Retina (tissue), 1 donor: ENCODE measurements around the gene TLL1.

Experiments
- DNase-seq: peaks from one replicate; pipeline ENCODE4 v3.0.0-alpha.2; 2016

TLL1 gene

DNA sequence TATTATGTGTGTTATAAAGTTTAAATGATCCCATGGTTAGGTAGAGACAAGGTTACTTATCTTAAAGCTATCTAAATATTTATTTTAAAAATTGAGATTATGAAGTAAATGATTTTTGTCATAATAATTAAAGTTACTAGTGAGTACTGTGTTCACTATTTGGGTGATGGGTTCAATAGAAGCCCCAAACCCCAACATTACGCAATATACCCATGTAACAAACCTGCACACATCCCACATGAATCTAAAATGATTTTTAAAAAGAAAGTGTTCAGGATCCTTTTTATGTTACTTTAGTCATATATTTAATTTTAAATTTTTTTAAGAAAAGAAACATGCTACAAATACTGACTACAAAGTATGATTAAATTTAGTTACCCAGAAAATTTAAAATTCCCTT is 193.9 kb downstream of the TLL1 start:
- DNase-seq, result no peak

DNA sequence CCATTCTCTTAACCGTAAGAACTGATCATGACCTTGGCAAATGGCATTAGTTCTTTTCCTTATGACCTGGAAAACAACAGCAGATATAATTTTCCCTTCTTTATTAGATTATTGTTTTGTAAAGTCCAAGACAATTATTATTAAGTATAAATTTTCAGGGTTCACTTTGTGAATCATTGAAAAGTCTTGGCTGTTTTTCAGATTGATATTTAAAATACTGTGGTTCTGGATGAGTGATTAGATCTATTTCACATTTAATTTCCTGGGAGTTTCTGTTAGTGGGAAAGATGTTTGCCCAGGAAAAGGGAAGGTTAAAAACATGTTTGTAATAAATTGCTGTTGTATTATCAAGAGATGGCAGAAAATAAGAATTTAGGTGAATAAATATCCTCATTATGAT is 194.9 kb downstream of the TLL1 start:
- no peak for DNase-seq

DNA sequence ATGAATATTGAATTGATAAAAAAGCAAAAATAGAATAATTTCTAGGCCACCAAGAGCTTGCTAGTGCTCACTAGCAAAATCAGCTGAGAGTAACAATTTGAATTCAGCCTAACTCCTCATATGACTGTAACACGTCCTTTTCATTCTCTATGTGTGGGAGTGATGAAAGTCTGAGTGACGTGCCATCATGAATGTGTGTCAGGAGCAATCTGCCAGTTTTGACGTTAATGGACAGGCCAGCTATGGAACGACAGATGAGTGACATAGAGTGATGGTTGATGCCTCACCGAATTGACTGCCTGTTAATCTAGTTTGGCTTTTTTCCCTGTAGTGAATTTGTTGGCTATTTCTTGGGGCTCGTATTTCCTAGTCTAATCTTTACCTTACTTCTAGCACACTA is 200.7 kb downstream of the TLL1 start:
- DNase-seq, result no peak

DNA sequence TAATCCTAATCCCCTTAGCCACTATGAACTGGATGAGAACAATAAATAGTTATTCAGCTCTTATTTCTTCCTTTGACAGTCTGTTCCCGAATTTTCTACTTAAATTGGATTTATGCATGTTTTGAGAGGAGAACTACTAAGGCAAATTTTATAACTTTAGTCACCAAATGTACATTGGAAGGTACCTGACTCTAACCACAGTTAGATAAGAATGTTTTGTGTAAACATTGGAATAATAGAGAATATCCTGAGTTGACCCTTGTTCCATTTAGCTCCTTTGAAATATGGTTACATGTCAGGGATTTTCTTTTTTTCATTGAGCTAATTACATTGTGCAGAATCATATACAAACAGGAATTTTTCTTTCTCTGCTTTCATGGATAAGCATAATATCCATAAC is 202.6 kb downstream of the TLL1 start:
- no peak for DNase-seq

DNA sequence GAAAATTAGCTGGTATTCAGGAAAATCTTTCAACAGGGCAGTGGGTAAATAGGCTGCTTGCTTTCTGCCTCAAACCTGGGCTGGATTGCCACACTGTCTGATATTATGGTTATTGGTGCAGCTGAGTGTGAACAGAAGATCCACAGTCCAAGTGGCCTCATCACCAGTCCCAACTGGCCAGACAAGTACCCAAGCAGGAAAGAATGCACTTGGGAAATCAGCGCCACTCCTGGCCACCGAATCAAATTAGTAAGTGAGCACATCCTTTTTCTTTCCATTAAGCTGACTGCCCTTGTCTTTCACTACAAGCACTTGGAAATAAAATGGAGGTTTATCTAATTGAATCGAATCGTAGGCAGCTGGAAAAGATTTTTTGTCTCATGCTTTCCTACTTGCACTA is 204.7 kb downstream of the TLL1 start:
- no peak for DNase-seq

DNA sequence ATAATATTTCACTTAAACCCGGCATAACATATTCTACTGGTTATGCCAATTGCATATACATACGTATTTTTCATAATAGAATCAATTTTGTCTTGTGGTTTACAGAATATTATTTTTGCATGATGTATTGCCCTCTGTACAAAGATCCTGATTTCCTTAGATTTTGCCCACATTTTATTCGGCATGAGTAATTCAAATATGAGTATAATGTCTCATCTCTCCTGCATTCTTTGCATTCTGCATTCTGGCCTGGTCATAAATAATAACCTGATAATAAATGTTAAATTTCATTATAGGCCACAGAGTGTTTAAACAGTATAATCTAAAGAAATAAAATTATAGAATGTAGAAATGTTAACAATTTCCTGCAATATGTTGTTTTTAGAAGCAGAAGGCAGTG is 205.3 kb downstream of the TLL1 start:
- DNase-seq, result no peak

DNA sequence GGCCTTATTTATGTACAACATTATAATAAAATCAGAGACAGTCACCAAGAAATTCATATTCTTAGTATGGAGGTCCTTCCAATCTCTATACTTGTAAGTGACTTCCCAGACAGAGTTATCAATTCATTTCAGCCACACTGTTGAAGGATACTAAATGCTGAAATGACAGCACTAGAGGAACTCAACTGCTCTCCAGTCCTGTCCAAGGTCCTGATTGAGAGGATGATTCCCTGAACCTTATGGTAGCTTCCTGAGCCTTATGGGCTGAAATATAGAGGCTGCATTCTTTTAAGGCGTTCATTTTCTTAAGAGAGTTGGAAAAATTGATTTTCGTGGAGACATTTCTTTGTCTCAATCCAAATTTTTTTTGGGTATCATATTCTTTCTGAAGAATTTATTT is 205.9 kb downstream of the TLL1 start:
- no peak for DNase-seq

DNA sequence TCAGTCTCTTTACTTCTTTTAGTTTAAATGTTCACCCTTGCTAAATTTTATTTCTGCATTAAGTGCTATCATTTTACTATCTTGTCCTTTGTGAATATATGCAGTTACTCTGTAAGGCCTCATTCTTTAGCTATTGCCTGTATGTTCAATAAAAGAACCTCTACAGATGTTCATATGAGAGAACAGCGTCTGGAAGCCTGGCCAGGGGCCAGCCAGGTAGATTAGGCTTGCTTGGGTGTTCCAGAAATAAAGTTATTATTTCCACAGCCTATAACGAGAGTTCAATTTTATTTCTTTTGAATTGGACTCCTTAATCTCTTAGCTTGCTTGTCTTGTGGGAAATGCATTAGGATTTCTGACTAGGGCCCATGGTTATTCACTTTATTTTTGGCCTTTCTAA is 214.5 kb downstream of the TLL1 start:
- no peak for DNase-seq

DNA sequence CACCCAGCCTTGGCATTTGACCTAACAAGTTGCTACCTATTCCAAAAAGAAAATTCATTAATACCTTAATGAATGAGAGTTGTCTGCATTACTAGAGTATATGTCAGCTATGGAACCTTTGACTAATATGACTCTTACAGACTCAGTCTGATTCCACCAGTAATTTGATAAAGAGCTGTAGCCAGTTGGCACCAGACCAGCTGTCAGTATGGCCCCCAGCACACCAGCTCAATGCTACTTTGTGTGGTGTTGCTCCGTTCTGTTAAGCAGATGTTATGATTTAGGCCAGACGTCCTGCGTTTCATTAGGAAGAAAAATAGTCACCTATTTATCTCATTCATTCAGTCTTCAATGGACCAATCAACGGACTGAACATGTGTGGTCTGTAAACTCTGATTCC is 215.5 kb downstream of the TLL1 start:
- DNase-seq, result no peak

DNA sequence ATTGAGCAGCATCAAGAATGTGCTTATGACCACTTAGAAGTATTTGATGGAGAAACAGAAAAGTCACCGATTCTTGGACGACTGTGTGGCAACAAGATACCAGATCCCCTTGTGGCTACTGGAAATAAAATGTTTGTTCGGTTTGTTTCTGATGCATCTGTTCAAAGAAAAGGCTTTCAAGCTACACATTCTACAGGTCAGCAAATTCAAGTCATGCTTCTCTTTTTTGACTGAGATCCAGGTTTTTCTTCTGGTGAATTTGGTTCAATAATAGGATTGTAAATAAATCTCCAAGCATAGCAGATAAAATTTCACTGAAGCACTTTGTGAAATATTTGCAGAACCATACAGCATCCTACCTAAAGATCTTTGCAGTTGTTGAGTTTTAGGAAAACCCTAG is 218.1 kb downstream of the TLL1 start:
- no peak for DNase-seq

DNA sequence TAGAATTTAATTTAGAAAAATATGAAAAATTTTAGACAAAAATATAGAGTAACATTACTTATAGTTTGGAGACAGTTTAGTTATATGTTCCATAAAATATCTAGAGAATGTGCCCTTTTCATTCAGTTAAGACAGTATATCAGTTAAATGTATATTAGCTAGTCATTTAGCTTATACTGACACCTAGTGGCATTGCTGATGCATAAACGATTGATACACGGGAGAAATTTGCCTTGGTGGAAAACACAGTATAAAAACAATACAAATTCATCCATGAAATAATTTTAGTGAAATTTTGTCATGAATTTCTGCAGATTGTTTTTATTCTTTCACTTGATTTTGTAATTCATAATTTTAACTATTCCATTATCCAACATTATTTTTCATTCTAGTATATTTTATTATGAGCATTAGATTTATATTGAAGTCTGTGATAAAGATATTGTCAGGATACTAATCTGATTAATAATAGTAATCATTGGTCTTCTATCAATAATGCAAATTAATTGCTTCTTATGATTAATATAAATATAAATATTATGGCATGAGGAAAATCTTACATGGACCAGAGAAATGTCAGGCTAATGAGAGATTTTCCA is 219.0 kb downstream of the TLL1 start:
- DNase-seq, result no peak

DNA sequence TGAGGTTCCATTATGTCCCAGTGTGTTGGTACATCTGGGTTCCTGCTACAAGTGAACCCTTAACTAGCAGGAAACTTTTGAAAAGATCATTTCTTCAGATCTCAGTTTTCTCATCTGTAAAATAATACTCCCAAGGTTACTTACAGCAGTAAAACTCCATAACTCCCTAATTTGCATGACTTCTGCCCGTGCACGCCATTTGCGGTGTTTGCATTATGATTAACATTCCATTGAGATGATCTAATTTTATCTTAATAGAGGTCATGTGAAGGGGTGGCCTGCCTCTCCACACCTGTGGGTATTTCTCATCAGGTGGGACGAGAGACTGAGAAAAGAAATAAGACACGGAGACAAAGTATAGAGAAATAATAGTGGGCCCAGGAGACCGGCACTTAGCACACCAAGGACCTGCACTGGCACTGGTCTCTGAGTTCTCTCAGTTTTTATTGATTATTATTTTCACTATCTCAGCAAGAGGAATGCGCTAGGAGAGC is 219.8 kb downstream of the TLL1 start:
- DNase-seq, result no peak

DNA sequence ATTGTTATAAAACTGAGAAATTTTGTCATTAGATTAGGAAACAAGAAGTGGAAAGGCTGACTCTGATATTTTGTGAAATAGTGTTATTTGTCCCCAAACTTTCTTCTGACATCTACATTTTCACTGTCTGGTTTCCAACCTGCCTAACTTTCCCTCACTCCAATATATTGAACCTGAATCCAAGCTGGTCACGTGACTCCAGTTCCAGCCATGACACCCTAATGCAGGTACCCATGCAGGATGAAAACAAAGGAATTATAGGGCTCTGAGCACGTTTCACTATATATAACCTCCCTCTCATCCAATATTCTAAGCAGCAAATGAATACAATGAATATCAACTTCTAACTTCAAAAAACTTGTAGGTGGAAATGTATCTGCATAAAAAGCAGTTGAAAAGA is 231.6 kb downstream of the TLL1 start:
- DNase-seq, result no peak

DNA sequence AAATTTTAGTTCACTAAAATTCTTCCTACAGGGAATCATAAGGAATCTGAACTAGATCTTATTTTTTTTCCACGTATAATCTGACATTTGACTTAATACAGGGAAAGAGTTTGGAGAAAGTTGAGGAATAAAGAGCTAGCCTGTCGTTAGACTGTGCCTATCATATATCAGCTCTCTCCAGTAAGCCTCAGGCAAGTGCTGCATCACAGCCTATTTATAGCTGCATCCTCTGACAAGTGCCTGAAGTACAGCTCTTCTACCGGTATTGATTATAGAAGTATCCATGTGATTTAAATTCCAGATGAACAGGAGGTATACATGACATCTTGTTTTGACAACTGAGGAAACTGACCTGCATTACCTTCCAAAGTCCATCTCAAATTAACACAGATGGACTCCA is 248.9 kb downstream of the TLL1 start:
- DNase-seq, result no peak

DNA sequence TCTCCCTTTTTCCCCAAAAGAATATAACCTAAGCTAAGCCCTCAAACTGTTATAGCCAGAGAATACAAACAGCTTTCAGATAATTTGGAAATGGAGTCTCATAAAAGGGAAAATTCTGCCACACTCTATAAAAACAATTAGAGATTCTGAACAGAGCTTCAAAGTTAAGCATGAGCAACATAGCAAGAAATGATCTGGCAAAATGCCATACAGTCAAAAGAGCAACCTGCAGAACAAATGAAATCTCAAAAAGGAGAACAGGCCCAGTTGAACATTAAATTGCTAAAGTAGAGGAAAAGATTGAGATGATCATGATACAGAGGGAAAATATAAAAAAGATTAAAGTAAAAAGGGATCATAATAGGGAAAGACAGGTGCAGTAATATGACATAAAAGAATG is 250.5 kb downstream of the TLL1 start:
- DNase-seq, result no peak

DNA sequence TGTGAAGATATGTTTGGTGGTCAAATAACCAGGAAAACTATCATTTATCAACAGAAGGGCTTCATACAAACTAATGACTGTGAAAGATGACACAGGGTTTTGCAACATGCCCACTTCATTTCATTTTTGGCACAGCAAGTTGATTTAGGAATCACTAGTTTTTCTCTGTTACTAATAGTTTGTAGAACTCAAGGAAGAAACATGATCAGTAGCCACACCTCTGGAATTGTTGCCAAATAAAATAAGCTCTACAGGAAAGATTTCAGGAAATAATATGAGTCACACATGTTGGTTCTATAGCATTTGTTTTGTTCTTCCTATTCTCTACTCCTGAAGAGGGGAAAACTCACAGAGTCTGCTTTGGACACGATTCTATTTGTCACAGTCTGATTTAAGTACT is 255.4 kb downstream of the TLL1 start:
- no peak for DNase-seq

DNA sequence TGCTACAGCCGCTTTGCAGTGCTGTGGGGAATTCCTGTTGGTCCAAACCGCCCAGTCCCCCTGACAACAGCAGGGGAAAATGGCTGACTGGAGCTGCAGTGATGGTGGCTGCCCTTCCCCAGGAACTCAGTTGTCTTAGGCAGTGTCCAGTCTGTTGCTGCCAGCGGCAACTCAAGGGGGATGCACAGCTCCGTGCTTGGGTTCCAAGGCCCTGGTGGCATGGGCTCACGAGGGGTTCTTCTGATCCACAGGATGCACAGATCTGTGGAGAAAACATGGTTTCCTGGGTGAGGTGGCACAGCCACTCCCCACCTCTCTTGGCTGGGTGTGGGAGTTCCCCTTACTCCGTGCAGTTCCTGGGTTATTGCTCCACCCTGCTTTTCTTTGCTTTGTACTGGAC is 261.2 kb downstream of the TLL1 start:
- no peak for DNase-seq

DNA sequence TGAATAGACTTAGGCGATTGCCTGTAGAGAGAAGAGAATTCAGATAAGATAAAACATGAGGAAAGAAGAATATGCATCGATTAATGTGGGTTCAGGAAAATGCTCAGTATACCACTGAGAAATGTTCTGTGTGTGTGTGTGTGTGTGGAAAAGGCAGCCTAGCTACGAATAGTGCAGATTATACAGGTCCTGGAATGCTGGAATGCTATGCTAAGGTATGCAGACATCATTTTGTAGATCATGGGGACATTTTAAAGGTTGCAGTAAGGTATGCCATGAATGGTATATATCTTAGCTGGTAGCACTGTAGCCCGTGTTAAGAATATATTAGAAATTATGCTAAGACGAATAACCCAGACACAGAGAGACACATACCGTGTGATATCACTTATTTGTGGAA is 267.9 kb downstream of the TLL1 start:
- DNase-seq, result no peak

DNA sequence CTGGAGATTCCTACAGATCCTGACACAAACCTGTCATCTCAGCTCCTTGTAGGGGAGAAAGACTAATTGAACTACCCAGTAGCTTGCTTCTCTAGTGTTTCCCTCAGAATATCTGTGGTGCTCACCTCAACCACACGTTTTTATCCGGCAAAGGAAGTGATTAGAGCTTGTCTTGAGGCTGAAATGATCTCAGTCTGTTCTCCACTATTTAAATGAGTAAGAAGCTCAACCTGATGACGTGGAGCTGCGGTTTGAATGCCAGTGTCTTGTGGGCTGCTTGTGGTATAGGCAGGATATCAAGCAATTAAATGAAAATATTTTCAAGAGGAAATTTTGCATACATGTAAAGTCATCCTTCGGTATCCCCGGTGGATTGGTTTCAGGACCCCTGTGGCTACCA is 270.2 kb downstream of the TLL1 start:
- no peak for DNase-seq

DNA sequence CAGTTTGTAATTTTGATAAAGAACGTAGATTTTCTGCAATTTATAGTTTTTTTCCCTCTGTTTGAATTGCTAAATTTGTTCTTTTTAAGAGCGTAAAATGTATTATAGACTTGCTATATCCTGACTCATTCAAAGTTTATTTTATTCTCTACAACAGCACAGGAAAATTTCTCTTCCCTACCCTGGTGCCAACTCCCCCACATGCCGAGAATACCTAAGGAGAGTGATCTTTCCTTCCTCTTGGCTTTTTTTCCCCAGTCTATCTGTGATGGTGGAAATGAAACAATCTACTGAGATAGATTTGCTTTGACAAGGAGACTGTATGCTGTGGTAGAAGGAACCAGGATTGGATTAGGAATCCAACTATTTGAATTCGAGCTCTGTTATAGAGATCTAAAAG is 271.6 kb downstream of the TLL1 start:
- DNase-seq, result no peak

DNA sequence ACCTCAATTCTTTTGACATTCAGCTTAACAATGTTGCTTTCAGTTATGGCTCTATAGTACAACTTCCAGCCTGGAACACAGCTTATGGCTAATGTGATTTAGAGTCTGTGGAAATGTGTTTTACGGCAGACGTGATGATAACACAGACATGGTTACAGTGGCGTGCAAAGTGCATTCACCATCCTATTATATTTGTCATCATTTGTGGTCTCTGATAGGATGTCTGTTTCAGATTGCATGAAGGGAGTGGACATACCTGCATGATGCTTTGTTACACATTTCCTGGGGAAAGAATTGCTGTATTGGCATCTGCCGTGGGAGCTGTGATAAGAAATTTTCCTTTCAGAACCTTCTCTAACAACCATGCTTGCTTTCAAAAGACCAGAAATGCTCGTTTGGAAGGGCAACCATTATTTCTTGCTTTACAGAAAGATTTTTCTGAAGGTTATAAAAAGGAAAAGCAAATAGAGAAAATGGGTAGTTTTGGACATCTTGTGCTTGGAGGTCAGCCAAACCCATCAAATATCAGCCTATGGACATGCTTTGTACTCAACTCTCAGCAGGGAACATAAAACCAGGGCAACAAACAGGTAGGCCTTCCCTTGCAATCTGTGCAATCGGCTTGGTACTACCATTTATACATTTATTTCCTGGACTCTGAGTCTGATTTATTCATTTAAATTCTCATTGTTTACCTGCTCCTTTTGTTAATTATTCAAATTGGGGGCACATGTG is 273.9 kb downstream of the TLL1 start:
- DNase-seq, result no peak
